DOHH2 (cell line): Measurements from ENCODE around the gene MAGIX.

Experiments
- CTCF ChIP-seq: fragments of 200-600 bp; sonication (generic); IDR thresholded peaks from one replicate; pipeline ENCODE4 v1.5.1; 2014; ENCODE audit warnings: antibody characterized with exemption, mild to moderate bottlenecking, low read depth, low read length; ENCODE audit not compliant: poor library complexity, severe bottlenecking
- EZH2phosphoT487 ChIP-seq: fragments of 200-600 bp; sonication (generic); IDR thresholded peaks from 2 replicates; pipeline ENCODE4 v1.6.1; 2017; ENCODE audit warnings: borderline replicate concordance, mild to moderate bottlenecking, antibody characterized with exemption, low read length, moderate library complexity, mixed read lengths

DNA sequence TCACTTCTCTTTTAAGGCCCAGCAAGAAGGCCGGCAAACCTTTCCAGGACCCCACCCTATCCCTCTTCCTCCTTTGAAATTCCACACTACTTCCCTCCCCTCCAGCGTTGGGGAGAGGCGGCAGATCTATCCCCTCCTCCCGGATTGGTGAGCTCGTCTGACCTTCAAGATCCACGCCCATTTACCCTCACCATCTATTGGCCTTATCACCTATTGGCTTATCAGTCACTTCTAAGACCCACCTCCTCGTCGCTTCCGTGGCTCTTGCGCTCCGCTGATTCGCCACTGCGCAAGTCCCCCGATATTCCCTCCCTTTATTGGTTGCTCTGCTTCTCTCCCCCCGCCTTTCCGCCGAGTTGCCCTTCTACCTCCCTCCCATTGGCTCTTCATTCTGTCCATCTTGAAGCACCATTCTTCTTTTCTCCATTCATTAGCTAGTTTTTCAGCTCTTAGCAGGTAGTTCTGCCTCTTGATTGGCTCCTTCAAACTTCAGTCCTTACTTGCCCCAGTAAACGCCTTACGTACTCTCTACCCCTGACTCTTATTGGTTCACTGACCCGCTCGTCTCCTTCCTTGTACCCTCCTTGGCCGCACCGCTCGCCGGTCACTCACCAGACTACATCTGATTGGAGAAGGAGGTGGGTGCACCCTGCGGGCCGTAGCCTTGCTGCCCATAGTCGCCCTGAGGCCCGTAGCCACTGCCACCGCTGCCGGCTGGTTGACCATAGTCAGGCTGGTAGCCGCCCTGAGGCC is 28.4 kb downstream of the MAGIX start:
- no peak for TF ChIP-seq CTCF
- TF ChIP-seq EZH2phosphoT487: no peak
